ENCODE measurements around the gene C5orf46. TPM values are rescaled to one million over a fixed set of nuclear protein-coding genes. Genes with fewer than 3 reads are reported as not detected.
"Not testable (repeated sequence)": the region's sequence is repeated elsewhere in the genome, so short reads cannot be mapped to it uniquely, and the experiment has no call there.

Gene C5orf46
- total RNA-seq, 1 experiment from 2014 or later, result not detected

DNA sequence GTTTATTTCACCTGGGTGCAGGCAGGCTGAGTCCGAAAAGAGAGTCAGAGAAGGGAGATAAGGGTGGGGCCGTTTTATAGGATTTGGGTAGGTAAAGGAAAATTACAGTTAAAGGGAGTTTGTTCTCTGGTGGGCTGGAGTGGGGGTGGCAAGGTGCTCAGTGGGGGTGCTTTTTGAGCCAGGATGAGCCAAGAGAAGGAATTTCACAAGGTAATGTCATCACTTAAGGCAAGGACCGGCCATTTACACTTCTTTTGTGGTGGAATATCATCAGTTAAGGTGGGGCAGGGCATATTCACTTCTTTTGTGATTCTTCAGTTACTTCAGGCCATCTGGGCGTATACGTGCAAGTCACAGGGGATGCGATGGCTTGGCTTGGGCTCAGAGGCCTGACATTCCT lies 36.4 kb downstream of the C5orf46 start:
- peaks cover 72% of the 10 kb centered on the region for H3K4me1 Mint-ChIP-seq
- H3K4me3 Mint-ChIP-seq, result peak overlapping the region; percentile 96
- not testable (repeated sequence) for H3K27me3 Mint-ChIP-seq (ENCODE audit: low read depth); ATAC-seq; H3K9me3 Mint-ChIP-seq; DNase-seq (ENCODE audit: low spot score)
- peaks cover 92% of the 10 kb centered on the region for H3K36me3 Mint-ChIP-seq
- ChIA-PET CTCF (interaction anchor here (1.1 kb wide), 1 partner anchor 10 kb away, joined by 4 read pairs; no protein-coding TSS in a partner anchor), POLR2A (interaction anchor here (1.3 kb wide), 1 partner anchor 9 kb away, joined by 8 read pairs; no protein-coding TSS in a partner anchor)
- TF ChIP-seq, protein P1, sequence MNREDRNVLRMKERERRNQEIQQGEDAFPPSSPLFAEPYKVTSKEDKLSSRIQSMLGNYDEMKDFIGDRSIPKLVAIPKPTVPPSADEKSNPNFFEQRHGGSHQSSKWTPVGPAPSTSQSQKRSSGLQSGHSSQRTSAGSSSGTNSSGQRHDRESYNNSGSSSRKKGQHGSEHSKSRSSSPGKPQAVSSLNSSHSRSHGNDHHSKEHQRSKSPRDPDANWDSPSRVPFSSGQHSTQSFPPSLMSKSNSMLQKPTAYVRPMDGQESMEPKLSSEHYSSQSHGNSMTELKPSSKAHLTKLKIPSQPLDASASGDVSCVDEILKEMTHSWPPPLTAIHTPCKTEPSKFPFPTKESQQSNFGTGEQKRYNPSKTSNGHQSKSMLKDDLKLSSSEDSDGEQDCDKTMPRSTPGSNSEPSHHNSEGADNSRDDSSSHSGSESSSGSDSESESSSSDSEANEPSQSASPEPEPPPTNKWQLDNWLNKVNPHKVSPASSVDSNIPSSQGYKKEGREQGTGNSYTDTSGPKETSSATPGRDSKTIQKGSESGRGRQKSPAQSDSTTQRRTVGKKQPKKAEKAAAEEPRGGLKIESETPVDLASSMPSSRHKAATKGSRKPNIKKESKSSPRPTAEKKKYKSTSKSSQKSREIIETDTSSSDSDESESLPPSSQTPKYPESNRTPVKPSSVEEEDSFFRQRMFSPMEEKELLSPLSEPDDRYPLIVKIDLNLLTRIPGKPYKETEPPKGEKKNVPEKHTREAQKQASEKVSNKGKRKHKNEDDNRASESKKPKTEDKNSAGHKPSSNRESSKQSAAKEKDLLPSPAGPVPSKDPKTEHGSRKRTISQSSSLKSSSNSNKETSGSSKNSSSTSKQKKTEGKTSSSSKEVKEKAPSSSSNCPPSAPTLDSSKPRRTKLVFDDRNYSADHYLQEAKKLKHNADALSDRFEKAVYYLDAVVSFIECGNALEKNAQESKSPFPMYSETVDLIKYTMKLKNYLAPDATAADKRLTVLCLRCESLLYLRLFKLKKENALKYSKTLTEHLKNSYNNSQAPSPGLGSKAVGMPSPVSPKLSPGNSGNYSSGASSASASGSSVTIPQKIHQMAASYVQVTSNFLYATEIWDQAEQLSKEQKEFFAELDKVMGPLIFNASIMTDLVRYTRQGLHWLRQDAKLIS (CRISPR knock-in tag; IDR thresholded peaks at IDR 0.05; ENCODE audit: borderline replicate concordance), result peak; percentile 62; the same call in 1 of the 2 replicates
- TF ChIP-seq SP1 (CRISPR knock-in tag; conservative IDR thresholded peaks at IDR 0.05), result 0 out of 2 replicates have a peak, but pooled peaks have one; percentile 12
- 0 out of 2 replicates have a peak, but pooled peaks have one; percentile 14 for TF ChIP-seq NFE2L1 (CRISPR knock-in tag; IDR thresholded peaks at IDR 0.05)
- peak overlapping the region; percentile 98 for H3K27ac Mint-ChIP-seq

DNA sequence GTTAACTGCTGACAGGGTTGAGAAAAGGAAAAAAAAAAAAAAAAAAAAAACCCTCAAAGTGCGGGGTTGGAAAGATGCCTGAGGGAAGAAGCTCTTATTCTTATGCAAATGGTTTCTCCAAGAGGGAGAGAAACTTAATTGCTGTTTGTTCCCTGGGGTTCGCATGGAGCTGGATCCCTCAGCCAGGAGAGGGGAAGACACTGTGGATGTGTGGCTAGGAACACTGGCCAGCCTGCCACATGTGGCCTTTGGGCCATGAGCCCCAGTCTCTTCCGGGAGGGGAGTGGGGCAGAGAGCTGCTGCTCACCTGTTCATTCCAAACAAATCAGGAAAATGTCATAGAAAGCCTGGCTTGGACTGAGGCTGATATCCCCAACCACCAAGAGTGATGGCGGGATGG lies 37.2 kb downstream of the C5orf46 start:
- Mint-ChIP-seq H3K4me3 (peak overlapping the region; percentile 96), H3K9me3 (no peaks in the 10 kb centered on the region), H3K36me3 (peaks cover 98% of the 10 kb centered on the region), H3K4me1 (peaks cover 74% of the 10 kb centered on the region), H3K27ac (peak overlapping the region; percentile 98), H3K27me3 (ENCODE audit: low read depth) (no peaks in the 10 kb centered on the region; the same call in 1 of the 2 replicates)
- ChIA-PET POLR2A (interaction anchor here (0.6 to 1.3 kb wide), 7 partner anchors 9 to 87 kb away, joined by 3 to 8 read pairs (median 4); partner anchors contain the start of genes JAKMIP2 and SCGB3A2), CTCF (interaction anchor here (0.6 to 1.2 kb wide), 4 partner anchors 9 to 65 kb away, joined by 3 to 5 read pairs (median 4); no protein-coding TSS in a partner anchor)
- DNase-seq (ENCODE audit: low spot score) (peak; percentile 64), ATAC-seq (peak; percentile 95)
- TF ChIP-seq EMX1 (CRISPR knock-in tag; IDR thresholded peaks at IDR 0.05) (peak; percentile 73), FOXP1 (CRISPR knock-in tag; IDR thresholded peaks at IDR 0.05; ENCODE audit: borderline replicate concordance) (no peak), CBFB (CRISPR knock-in tag; IDR thresholded peaks at IDR 0.05; ENCODE audit: low read depth) (no peak), USF2 (CRISPR knock-in tag; IDR thresholded peaks at IDR 0.05) (0 out of 2 replicates have a peak, but pooled peaks have one; percentile 39), GRHL2 (CRISPR knock-in tag; IDR thresholded peaks at IDR 0.05; ENCODE audit: insufficient replicate concordance, severe bottlenecking) (no peak), FOXJ3 (CRISPR knock-in tag; IDR thresholded peaks at IDR 0.05; ENCODE audit: borderline replicate concordance) (no peak), ZBTB43 (CRISPR knock-in tag; IDR thresholded peaks at IDR 0.05) (no peak), ZBTB21 (CRISPR knock-in tag; IDR thresholded peaks at IDR 0.05; ENCODE audit: borderline replicate concordance) (peak; percentile 72), ZNF671 (CRISPR knock-in tag; IDR thresholded peaks at IDR 0.05) (peak; percentile 47; the same call in 1 of the 2 replicates), TP53 (CRISPR knock-in tag; IDR thresholded peaks at IDR 0.05) (no peak), GABPB1 (CRISPR knock-in tag; IDR thresholded peaks at IDR 0.05) (no peak), MXD4 (CRISPR knock-in tag; IDR thresholded peaks at IDR 0.05; ENCODE audit: borderline replicate concordance) (no peak), ZNF423 (CRISPR knock-in tag; IDR thresholded peaks at IDR 0.05) (0 out of 2 replicates have a peak, but pooled peaks have one; percentile 10)
- TF ChIP-seq, protein P2, sequence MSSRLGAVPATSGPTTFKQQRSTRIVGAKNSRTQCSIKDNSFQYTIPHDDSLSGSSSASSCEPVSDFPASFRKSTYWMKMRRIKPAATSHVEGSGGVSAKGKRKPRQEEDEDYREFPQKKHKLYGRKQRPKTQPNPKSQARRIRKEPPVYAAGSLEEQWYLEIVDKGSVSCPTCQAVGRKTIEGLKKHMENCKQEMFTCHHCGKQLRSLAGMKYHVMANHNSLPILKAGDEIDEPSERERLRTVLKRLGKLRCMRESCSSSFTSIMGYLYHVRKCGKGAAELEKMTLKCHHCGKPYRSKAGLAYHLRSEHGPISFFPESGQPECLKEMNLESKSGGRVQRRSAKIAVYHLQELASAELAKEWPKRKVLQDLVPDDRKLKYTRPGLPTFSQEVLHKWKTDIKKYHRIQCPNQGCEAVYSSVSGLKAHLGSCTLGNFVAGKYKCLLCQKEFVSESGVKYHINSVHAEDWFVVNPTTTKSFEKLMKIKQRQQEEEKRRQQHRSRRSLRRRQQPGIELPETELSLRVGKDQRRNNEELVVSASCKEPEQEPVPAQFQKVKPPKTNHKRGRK (CRISPR knock-in tag; IDR thresholded peaks at IDR 0.05; ENCODE audit: borderline replicate concordance), result no peak
- TF ChIP-seq, protein P3, sequence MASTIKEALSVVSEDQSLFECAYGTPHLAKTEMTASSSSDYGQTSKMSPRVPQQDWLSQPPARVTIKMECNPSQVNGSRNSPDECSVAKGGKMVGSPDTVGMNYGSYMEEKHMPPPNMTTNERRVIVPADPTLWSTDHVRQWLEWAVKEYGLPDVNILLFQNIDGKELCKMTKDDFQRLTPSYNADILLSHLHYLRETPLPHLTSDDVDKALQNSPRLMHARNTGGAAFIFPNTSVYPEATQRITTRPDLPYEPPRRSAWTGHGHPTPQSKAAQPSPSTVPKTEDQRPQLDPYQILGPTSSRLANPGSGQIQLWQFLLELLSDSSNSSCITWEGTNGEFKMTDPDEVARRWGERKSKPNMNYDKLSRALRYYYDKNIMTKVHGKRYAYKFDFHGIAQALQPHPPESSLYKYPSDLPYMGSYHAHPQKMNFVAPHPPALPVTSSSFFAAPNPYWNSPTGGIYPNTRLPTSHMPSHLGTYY (CRISPR knock-in tag; IDR thresholded peaks at IDR 0.05), result peak; percentile 83; the same call in 1 of the 2 replicates
- TF ChIP-seq, protein P4, sequence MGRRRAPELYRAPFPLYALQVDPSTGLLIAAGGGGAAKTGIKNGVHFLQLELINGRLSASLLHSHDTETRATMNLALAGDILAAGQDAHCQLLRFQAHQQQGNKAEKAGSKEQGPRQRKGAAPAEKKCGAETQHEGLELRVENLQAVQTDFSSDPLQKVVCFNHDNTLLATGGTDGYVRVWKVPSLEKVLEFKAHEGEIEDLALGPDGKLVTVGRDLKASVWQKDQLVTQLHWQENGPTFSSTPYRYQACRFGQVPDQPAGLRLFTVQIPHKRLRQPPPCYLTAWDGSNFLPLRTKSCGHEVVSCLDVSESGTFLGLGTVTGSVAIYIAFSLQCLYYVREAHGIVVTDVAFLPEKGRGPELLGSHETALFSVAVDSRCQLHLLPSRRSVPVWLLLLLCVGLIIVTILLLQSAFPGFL (CRISPR knock-in tag; IDR thresholded peaks at IDR 0.05; ENCODE audit: borderline replicate concordance), result no peak

Measured in WTC11 (cell line).